ENCODE measurements around the gene SMARCC2.
"Not testable (repeated sequence)": the region's sequence is repeated elsewhere in the genome, so short reads cannot be mapped to it uniquely, and the experiment has no call there.

Gene SMARCC2

DNA sequence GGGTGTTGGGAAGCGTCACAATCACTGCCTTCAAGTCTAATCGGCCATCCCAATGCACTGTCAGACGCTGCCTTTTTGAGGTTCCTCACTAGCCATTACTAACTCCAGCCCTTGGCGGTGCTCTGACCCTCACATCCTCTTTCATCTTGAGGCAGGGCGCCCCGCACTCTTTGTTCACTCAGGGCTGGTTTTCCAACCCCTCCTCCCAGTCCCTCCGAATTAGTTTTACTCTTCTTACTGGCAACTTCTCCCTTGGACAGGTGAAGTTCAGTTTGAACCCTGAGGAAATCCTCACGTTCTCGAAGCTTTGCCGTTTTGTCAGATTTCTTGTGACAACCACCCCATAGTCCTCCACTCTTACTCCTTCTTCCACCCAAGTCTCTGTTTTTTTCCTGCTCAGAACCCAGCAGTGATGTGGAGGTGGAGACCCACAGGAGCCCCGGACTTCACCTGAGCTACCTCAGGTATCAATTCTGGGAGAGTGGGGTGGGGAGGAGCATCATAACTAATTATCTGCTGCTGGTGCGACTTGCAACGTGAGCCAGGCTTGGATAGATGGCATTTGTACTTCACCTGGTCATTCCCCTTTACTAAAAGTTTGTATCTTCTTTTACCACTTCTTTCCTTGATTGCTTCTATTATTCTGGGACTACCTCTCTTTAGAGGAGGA lies 70.5 kb downstream of the SMARCC2 start:
- DNase-seq = no peak

DNA sequence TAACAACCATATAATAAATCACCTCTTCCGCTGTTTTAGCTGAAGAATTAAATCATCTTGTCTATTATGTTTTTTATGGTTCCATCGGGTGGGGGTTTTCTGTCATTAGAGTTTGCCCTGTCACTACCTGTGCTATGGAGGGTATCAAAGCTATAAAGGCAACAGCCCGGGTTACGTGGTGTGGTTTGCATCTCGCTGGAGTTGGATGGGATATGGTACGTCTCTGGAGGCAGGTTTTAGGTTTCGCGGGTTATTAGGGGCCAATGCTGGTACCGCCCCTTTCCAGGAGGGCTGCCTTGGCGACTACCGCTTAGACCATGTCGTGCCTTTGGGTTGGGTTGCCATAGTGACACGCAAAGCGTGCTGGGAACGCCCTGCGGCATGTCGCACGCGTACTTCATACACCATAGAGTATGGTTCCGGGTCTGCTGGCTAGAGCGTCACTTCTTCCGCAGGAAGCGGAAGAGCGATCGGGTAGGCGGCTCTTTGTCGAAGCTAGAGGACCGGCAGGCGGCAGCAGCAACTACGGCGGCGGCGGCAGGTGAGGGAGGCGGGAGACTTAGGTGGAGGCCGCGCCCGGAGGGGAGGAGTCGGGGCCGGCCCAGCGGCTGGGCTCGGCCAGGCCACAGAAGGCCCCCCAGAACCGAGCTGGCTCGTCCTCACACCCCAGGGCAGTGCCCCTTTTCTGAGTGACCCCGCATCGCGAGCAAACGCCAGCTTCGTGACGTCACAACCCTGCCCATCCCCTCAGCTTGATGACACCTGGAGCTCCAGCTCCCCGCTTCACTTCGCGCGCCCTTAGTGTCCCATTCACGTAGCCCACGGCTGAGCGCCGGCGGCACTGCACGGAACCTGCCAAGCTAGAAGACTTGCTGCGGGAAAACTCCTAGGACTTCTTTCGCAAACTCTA lies 71.2 kb downstream of the SMARCC2 start, which contains the start of gene ZC3H10:
ZC3H10 (plus strand) TSS at position 489 of the 910 bp plus-strand sequence. CDS start 2,297 bp downstream, outside the sequence.
- peak; percentile 98 for DNase-seq

DNA sequence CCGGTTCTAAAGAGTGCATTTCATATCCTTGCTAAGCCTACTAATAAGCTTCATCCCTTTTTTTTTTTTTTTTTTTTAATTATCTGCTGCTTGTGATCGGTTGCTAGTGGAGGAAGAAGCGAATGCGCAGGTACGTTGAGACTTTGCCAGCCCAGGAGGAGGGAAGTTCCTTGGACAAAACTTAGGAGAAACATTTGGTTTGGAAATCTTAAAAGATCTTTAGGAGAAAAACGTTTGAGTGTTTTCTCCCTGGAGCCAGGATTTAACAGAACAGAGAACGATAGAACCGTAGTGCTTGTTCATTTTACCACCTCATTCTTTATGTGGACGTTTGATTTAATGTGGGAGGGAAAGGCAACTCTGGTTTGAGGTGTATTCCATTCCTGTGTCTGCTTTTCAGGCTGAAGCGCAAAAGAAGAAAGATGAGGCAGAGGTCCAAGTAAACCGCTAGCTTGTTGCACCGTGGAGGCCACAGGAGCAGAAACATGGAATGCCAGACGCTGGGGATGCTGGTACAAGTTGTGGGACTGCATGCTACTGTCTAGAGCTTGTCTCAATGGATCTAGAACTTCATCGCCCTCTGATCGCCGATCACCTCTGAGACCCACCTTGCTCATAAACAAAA lies 72.1 kb downstream of the SMARCC2 start:
- DNase-seq = not testable (repeated sequence)

DNA sequence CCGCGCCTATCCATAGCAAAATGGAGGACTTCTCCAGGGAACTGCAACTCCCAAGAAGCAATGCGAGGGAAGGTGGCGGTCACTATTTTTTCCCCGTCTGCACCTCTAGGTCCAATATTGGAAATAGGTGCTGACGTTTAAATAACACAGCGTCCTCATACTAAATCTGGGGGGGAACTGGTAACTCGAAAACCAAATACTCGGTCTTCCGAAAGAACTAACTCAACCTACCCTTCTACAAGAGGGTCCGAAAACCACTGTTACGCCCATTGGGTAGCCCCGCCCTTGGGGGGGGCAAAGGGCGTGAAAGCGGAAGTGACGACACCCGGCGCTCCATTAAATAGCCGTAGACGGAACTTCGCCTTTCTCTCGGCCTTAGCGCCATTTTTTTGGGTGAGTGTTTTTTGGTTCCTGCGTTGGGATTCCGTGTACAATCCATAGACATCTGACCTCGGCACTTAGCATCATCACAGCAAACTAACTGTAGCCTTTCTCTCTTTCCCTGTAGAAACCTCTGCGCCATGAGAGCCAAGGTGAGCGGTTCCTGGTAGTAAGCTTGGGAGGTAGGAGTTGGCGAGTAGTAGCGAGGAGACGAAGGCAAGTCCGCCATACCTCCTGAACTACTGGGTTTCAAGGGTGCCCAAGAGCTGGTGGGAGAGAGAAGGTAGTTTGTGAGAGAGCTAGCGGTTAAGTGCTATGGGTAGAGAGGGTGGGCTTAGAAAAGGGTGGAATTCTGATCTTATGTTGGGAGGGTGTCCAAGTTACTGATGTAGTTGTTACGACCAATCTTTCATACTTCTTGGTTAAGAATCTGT lies 72.8 kb downstream of the SMARCC2 start, which contains the start of gene RPL41:
RPL41 (plus strand) TSS at position 367 of the 815 bp plus-strand sequence.
- DNase-seq = peak; percentile 86 to 87

DNA sequence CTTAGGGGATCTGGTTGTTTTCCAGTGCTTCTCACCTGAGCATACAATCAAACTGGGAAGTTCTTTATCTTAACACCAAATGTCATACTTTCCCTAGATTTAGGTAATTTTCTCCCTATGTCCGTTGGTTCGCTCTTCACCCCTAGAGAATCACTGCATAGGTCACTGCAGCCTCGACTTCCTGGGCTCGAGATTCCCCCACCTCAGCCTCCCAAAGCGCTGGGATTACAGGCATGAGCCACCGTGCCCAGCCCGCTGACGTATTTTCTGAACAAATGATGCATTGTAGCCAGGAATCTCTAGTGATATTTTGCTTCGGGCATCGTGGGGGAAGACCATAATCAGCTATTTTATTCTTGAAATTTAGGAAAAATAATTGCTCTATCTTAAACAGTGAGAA lies 74.0 kb downstream of the SMARCC2 start:
- no peak for DNase-seq

DNA sequence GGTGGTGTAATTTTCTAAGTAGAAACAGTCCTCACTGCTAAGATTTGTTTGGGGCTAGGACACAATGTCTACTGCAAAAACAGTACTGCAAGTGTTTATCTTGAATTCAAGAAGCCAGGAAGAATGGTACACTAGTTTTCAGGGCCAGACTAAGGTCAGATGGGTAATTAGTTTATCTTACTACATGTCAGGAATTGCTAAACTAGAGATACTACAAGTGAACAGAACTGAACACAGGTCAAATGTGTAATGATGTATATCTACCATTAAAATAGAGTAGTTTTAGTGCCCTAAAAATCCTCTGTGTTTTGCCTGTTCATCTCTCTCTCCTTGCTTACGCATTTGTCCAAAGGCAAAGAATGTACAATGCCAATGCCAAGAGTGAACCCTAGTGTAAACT lies 75.2 kb downstream of the SMARCC2 start:
- DNase-seq = no peak

Measured in AML-193 (cell line).